B cell (primary cell): ENCODE measurements around the gene NME7.

Source experiments
- EZH2 ChIP-seq: IDR thresholded peaks from 2 replicates; pipeline ENCODE4 v1.6.1; 2012; ENCODE audit warnings: borderline replicate concordance, low read depth, mild to moderate bottlenecking, moderate library complexity, low read length; ENCODE audit not compliant: insufficient read depth, poor library complexity, severe bottlenecking
- TF ChIP-seq, protein P1 (sequence below): fragments of 200-600 bp; IDR thresholded peaks from one replicate; pipeline ENCODE4 v1.8.0; 2022; ENCODE audit warnings: antibody characterized with exemption, mild to moderate bottlenecking

DNA sequence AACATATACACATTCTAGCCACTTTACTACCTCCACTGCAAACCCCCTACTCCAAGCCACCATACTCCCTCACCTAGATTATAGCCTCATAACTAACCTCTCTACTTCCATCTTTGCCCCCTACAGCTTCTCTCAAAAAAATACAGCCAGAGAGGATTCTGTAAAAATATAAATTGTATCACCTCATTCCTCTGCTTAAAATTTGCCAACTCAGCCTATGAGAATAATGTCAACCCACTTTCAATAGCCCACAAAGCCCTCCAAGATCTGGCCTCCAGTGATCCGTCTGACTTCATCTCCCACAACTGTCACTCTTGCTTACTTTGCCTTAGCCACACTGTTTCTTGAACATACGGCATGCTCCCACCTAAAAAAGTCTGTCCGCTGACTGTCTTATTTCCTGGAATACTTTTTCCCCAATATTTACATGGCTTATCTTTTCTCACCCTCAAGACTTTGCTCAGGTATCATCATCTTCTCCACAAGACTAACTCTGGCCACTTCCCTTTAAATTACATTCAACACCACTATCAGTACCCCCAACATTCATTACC lies 21.5 kb downstream of the NME7 start:
- TF ChIP-seq, protein P1, sequence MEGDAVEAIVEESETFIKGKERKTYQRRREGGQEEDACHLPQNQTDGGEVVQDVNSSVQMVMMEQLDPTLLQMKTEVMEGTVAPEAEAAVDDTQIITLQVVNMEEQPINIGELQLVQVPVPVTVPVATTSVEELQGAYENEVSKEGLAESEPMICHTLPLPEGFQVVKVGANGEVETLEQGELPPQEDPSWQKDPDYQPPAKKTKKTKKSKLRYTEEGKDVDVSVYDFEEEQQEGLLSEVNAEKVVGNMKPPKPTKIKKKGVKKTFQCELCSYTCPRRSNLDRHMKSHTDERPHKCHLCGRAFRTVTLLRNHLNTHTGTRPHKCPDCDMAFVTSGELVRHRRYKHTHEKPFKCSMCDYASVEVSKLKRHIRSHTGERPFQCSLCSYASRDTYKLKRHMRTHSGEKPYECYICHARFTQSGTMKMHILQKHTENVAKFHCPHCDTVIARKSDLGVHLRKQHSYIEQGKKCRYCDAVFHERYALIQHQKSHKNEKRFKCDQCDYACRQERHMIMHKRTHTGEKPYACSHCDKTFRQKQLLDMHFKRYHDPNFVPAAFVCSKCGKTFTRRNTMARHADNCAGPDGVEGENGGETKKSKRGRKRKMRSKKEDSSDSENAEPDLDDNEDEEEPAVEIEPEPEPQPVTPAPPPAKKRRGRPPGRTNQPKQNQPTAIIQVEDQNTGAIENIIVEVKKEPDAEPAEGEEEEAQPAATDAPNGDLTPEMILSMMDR: no peak
- no peak for TF ChIP-seq EZH2
